K562 (cell line): ENCODE data around the gene RFX7. TPM values are rescaled to one million over a fixed set of nuclear protein-coding genes. Genes with fewer than 3 reads are reported as not detected.

Experiments used
- CC2D1A ChIP-seq: fragments of 450-650 bp; IDR thresholded peaks from 2 replicates; pipeline ENCODE4 v1.6.1; 2017; ENCODE audit warnings: mild to moderate bottlenecking
- COPS2 ChIP-seq: fragments of 450-650 bp; conservative IDR thresholded peaks from 2 replicates; pipeline ENCODE4 v1.6.1; 2016; ENCODE audit warnings: mild to moderate bottlenecking, moderate library complexity
- CREB3 ChIP-seq: fragments of 450-650 bp; conservative IDR thresholded peaks from 2 replicates; pipeline ENCODE4 v1.6.1; 2016; ENCODE audit warnings: missing genetic modification characterization, low read depth, mild to moderate bottlenecking, missing compliant biosample characterization, moderate library complexity
- DNMT1 ChIP-seq: fragments of 450-650 bp; IDR thresholded peaks from 2 replicates; pipeline ENCODE4 v1.6.1; 2016; ENCODE audit warnings: antibody characterized with exemption, mild to moderate bottlenecking
- FOS ChIP-seq: IDR thresholded peaks from 3 replicates; pipeline ENCODE4 v1.6.1; 2011; ENCODE audit not compliant: insufficient read length; ENCODE audit errors: extremely low read depth
- FOSL1 ChIP-seq: fragments of 200-800 bp; sonication (Bioruptor generic); conservative IDR thresholded peaks from 2 replicates; pipeline ENCODE4 v1.6.1; 2016; ENCODE audit warnings: missing genetic modification characterization, missing compliant biosample characterization
- FOXM1 ChIP-seq, 2 experiments: fragments of 450-650 bp in 1 of 2; sonication (generic) in 1 of 2; formaldehyde crosslinking in 1 of 2; IDR thresholded peaks; 2 replicates each; pipeline versions ENCODE4 v1.6.1 to v1.9.0; 2017 to 2022; ENCODE audit warnings: low read depth in 2 of 2, mild to moderate bottlenecking in 2 of 2, missing genetic modification reagents in 1 of 2, moderate library complexity in 1 of 2
- KLF16 ChIP-seq: IDR thresholded peaks from 2 replicates; pipeline ENCODE4 v1.6.1; 2016; ENCODE audit warnings: antibody characterized with exemption
- L3MBTL2 ChIP-seq: fragments of 450-650 bp; IDR thresholded peaks from 2 replicates; pipeline ENCODE4 v1.6.1; 2016; ENCODE audit warnings: mild to moderate bottlenecking, moderate library complexity
- MYBL2 ChIP-seq, 2 experiments: fragments of 450-650 bp in 1 of 2; sonication (generic) in 1 of 2; formaldehyde crosslinking in 1 of 2; IDR thresholded peaks; 2 replicates each; pipeline versions ENCODE4 v1.6.1 to v1.8.1; 2017 to 2022; ENCODE audit warnings: borderline replicate concordance in 1 of 2, inconsistent platforms in 1 of 2, low read depth in 1 of 2, mild to moderate bottlenecking in 1 of 2, missing genetic modification reagents in 1 of 2, moderate library complexity in 1 of 2
- NCOA4 ChIP-seq: fragments of 450-650 bp; IDR thresholded peaks from 2 replicates; pipeline ENCODE4 v1.6.1; 2018; ENCODE audit warnings: mild to moderate bottlenecking; ENCODE audit not compliant: partially characterized antibody
- NR3C1 ChIP-seq: sonication (generic); formaldehyde crosslinking; IDR thresholded peaks from 2 replicates; pipeline ENCODE4 v1.8.1; 2022; ENCODE audit warnings: missing genetic modification reagents
- PKNOX1 ChIP-seq: fragments of 450-650 bp; IDR thresholded peaks from 2 replicates; pipeline ENCODE4 v1.6.1; 2016
- POLR3A ChIP-seq: IDR thresholded peaks from 2 replicates; pipeline ENCODE4 v1.6.1; 2011; ENCODE audit warnings: borderline replicate concordance, mild to moderate bottlenecking, moderate library complexity; ENCODE audit not compliant: insufficient read length, insufficient read depth; ENCODE audit errors: extremely low read depth
- PPARD ChIP-seq: fragments of 250-450 bp; sonication (Bioruptor Pico); IDR thresholded peaks from 2 replicates; pipeline ENCODE4 v1.8.0; 2022; ENCODE audit warnings: inconsistent platforms, mild to moderate bottlenecking, moderate library complexity
- THAP7 ChIP-seq: fragments of 250-450 bp; sonication (Bioruptor Pico); IDR thresholded peaks from 2 replicates; pipeline ENCODE4 v1.5.0; 2021
- ZEB2 ChIP-seq: fragments of 450-650 bp; IDR thresholded peaks from 2 replicates; pipeline ENCODE4 v1.6.1; 2016
- ZNF143 ChIP-seq: sonication (generic); formaldehyde crosslinking; IDR thresholded peaks from 2 replicates; pipeline ENCODE4 v1.9.0; 2022; ENCODE audit warnings: mild to moderate bottlenecking, missing genetic modification reagents
- ZNF197 ChIP-seq: fragments of 200-800 bp; sonication (Bioruptor generic); IDR thresholded peaks from 2 replicates; pipeline ENCODE4 v1.6.1; 2016; ENCODE audit warnings: low read depth, missing genetic modification characterization, missing compliant biosample characterization
- ZNF707 ChIP-seq: fragments of 250-450 bp; sonication (Bioruptor Pico); conservative IDR thresholded peaks from 2 replicates; pipeline ENCODE4 v1.8.0; 2022; ENCODE audit warnings: inconsistent platforms, mild to moderate bottlenecking, moderate library complexity
- polyA plus RNA-seq, 8 experiments: library from polyadenylated mRNA; depleted of rRNA in 4 of 8; stranded (reverse) in 5 of 8; unstranded in 3 of 8; fragments of >200 nt; fragmentation: Nextera tagmentation in 2 of 8; fragmentation: Illumina TruSeq in 1 of 8; extraction: Ambion mirVana in 2 of 8; extraction: Trizol in 1 of 8; gene quantifications; 2 replicates each; pipeline versions ENCODE4 v1.2.1 to v1.2.3, GENCODE V29; 2011 to 2014; ENCODE audit warnings: inconsistent platforms in 1 of 8, missing spikeins in 1 of 8
- total RNA-seq, 7 experiments: library from RNA; depleted of rRNA in 6 of 7; stranded (reverse); fragments of >200 nt in 6 of 7; fragmentation: Illumina TruSeq in 2 of 7; extraction: Trizol in 2 of 7; gene quantifications; 2 replicates each; pipeline versions ENCODE4 v1.2.1 to v1.2.3, GENCODE V29; 2011 to 2021; ENCODE audit warnings: low replicate concordance in 1 of 7

The RFX7 gene
- total and polyA plus RNA-seq, 9 of the 15 experiments (the other 6 are each of a cell fraction or from before 2014, with no cell fraction given): 2.4 to 17.9 (median 6.3) TPM

- TF ChIP-seq PKNOX1 (peak; percentile 97), DNMT1 (no peak), CREB3 (tag) (no peak), NR3C1 (no peak), KLF16 (no peak), MYBL2 (IDR thresholded peaks at IDR 0.05; ENCODE audit: low read depth) (peak; percentile 88), MYBL2 (CRISPR knock-in tag; IDR thresholded peaks at IDR 0.05; ENCODE audit: borderline replicate concordance) (no peak), CC2D1A (peak; percentile 65; the same call in 1 of the 2 replicates), ZEB2 (no peak), L3MBTL2 (no peak), ZNF143 (CRISPR knock-in tag) (no peak), FOXM1 (IDR thresholded peaks at IDR 0.05; ENCODE audit: low read depth) (peak; percentile 91), FOXM1 (CRISPR knock-in tag; IDR thresholded peaks at IDR 0.05; ENCODE audit: low read depth) (no peak), COPS2 (no peak), PPARD (CRISPR knock-in tag) (no peak), POLR3A (no peak), FOS (peak; percentile 7), ZNF707 (no peak), THAP7 (CRISPR knock-in tag) (no peak), ZNF197 (CRISPR knock-in tag) (no peak), NCOA4 (no peak), FOSL1 (tag) (no peak)
Measured at GRCh38 chr15:56042982-56043980, 200.4 kb downstream of the RFX7 start (continued).
